CD4-positive, alpha-beta memory T cell (primary cell): ENCODE data around the gene PARP12. TPM values are rescaled to one million over a fixed set of nuclear protein-coding genes. Genes with fewer than 3 reads are reported as not detected.
A peak's percentile ranks its signal among the peaks of the same experiment; 100 is the strongest.

Experiments
- CTCF ChIA-PET: fragments of 350-600 bp; sonication (Branson Sonifier 250); formaldehyde crosslinking; loops from one replicate; lab custom pipeline; 2021; ENCODE audit warnings: inconsistent platforms; ENCODE audit not compliant: partially characterized antibody; lab: Charles Lee
- POLR2A ChIA-PET: fragments of 350-600 bp; sonication (Branson Sonifier 250); formaldehyde crosslinking; loops from one replicate; lab custom pipeline; 2021; ENCODE audit not compliant: partially characterized antibody; lab: Charles Lee
- DNase-seq, 5 donors: peaks; one replicate each; pipeline versions ENCODE4 v3.0.0 to v3.0.0-alpha.2; 2020 to 2022; ENCODE audit warnings: mixed read lengths in 1 of 5
- H3K27ac ChIP-seq: one replicate; pipeline ENCODE4 v1.7.0; 2013; ENCODE audit warnings: low read depth, low read length
- H3K27me3 ChIP-seq: 2 replicates; pipeline ENCODE4 v1.7.0; 2013; ENCODE audit warnings: mild to moderate bottlenecking, low read length, moderate library complexity; ENCODE audit not compliant: insufficient read depth
- H3K36me3 ChIP-seq: 2 replicates; pipeline ENCODE4 v1.7.0; 2013; ENCODE audit warnings: mild to moderate bottlenecking, low read length, moderate library complexity; ENCODE audit not compliant: insufficient read depth
- H3K4me1 ChIP-seq: 2 replicates; pipeline ENCODE4 v1.7.0; 2013; ENCODE audit warnings: mild to moderate bottlenecking, low read length, moderate library complexity; ENCODE audit not compliant: insufficient read depth
- H3K4me3 ChIP-seq, 2 donors: one replicate each; pipeline ENCODE4 v1.7.0; 2013; ENCODE audit warnings: low read length in 2 of 2, mild to moderate bottlenecking in 1 of 2
- H3K9me3 ChIP-seq, 2 donors: one replicate each; pipeline ENCODE4 v1.7.0; 2013; ENCODE audit warnings: low read length in 2 of 2, control low read depth in 1 of 2; ENCODE audit not compliant: control insufficient read depth in 1 of 2
- H3K27ac Mint-ChIP-seq, 7 donors: one replicate each; pipeline ENCODE4 v1.8.0; 2020 to 2021; ENCODE audit warnings: mixed read lengths in 7 of 7, mild to moderate bottlenecking in 6 of 7, inconsistent platforms in 3 of 7, moderate library complexity in 3 of 7
- H3K27me3 Mint-ChIP-seq, 2 donors: one replicate each; pipeline ENCODE4 v1.8.0; 2020 to 2021; ENCODE audit warnings: mixed read lengths in 2 of 2
- H3K36me3 Mint-ChIP-seq, 2 donors: one replicate each; pipeline ENCODE4 v1.8.0; 2020 to 2021; ENCODE audit warnings: mixed read lengths in 2 of 2, inconsistent platforms in 1 of 2, mild to moderate bottlenecking in 1 of 2
- H3K4me1 Mint-ChIP-seq, 4 donors: one replicate each; pipeline ENCODE4 v1.8.0; 2020 to 2021; ENCODE audit warnings: mixed read lengths in 4 of 4, mild to moderate bottlenecking in 1 of 4
- H3K4me3 Mint-ChIP-seq, 8 donors: one replicate each; pipeline ENCODE4 v1.8.0; 2020 to 2021; ENCODE audit warnings: mixed read lengths in 8 of 8, mild to moderate bottlenecking in 7 of 8, moderate library complexity in 6 of 8, inconsistent platforms in 3 of 8
- H3K9me3 Mint-ChIP-seq, 8 donors: one replicate each; pipeline ENCODE4 v1.8.0; 2020 to 2021; ENCODE audit warnings: mixed read lengths in 8 of 8, mild to moderate bottlenecking in 5 of 8, inconsistent platforms in 3 of 8, moderate library complexity in 1 of 8
- intact Hi-C: fragments of 100-400 bp; cut with micrococcal nuclease; formaldehyde crosslinking; loops from one replicate; pipeline ENCODE4 v1.15.1; 2023
- polyA plus RNA-seq, 2 donors: library from polyadenylated mRNA; unstranded; fragments of 300-500 nt; fragmentation: Illumina TruSeq; gene quantifications; one replicate each; pipeline ENCODE4 v1.2.3, GENCODE V29; 2021
- total RNA-seq, 2 experiments: library from RNA; stranded (reverse); gene quantifications; one replicate each; pipeline ENCODE4 v1.2.3, GENCODE V29; 2021

PARP12 gene
- total and polyA plus RNA-seq, 4 experiments from 2014 or later = 27.0 to 96.6 (median 66.5) TPM

GRCh38 chr7:140055833-140056232, 6.9 kb downstream of the PARP12 start:
- Histone ChIP-seq H3K4me1 (peaks cover 50% of the 10 kb centered on the region), H3K27ac (no peak overlapping the region), H3K36me3 (peaks cover 22% of the 10 kb centered on the region), H3K4me3 (no peak overlapping the region), H3K27me3 (no peaks in the 10 kb centered on the region), H3K9me3 (no peaks in the 10 kb centered on the region)
- intact Hi-C loops = no loop called here
- ChIA-PET CTCF (no interaction called here), POLR2A (no interaction called here)
- peak overlapping the region in 4 of 7 donors; percentile 11 to 48 (median 41) for H3K27ac Mint-ChIP-seq
- H3K9me3 Mint-ChIP-seq = no peaks in the 10 kb centered on the region
- peaks cover 46 to 84% (median 65%) of the 10 kb centered on the region in 4 donors for H3K4me1 Mint-ChIP-seq
- no peak overlapping the region for H3K4me3 Mint-ChIP-seq
- DNase-seq = no peak
- peaks cover 32 to 55% of the 10 kb centered on the region in 2 donors for H3K36me3 Mint-ChIP-seq
- H3K27me3 Mint-ChIP-seq = no peaks in the 10 kb centered on the region

GRCh38 chr7:140054751-140055150, 8.0 kb downstream of the PARP12 start:
- ChIA-PET CTCF (no interaction called here), POLR2A (interaction anchor here (1.0 kb wide), 1 partner anchor 9 kb away, joined by 3 read pairs; no protein-coding TSS in a partner anchor)
- intact Hi-C loops = no loop called here
- H3K27me3 Mint-ChIP-seq = no peaks in the 10 kb centered on the region
- no peaks in the 10 kb centered on the region for H3K27me3 ChIP-seq
- H3K4me1 ChIP-seq = peaks cover 39% of the 10 kb centered on the region
- H3K36me3 Mint-ChIP-seq = peaks cover 43 to 63% of the 10 kb centered on the region in 2 donors
- no peak for DNase-seq
- H3K27ac ChIP-seq = peak overlapping the region; percentile 19
- H3K4me3 Mint-ChIP-seq = peak overlapping the region in 1 of 8 donors; percentile 35
- no peaks in the 10 kb centered on the region for H3K9me3 ChIP-seq
- no peak overlapping the region for H3K4me3 ChIP-seq
- H3K4me1 Mint-ChIP-seq = peaks cover 44 to 84% (median 60%) of the 10 kb centered on the region in 4 donors
- peaks cover 22% of the 10 kb centered on the region for H3K36me3 ChIP-seq
- H3K9me3 Mint-ChIP-seq = no peaks in the 10 kb centered on the region
- H3K27ac Mint-ChIP-seq = peak overlapping the region in 6 of 7 donors; percentile 30 to 86 (median 46)

- intact Hi-C loops = no loop called here
- peak overlapping the region in 4 of 8 donors; percentile 5 to 51 (median 40) for H3K4me3 Mint-ChIP-seq
- Histone ChIP-seq H3K27ac (peak overlapping the region; percentile 19), H3K4me1 (peaks cover 31% of the 10 kb centered on the region), H3K9me3 (no peaks in the 10 kb centered on the region), H3K36me3 (peaks cover 22% of the 10 kb centered on the region), H3K27me3 (no peaks in the 10 kb centered on the region), H3K4me3 (no peak overlapping the region)
- H3K36me3 Mint-ChIP-seq = peaks cover 45 to 62% of the 10 kb centered on the region in 2 donors
- H3K9me3 Mint-ChIP-seq = no peaks in the 10 kb centered on the region
- ChIA-PET POLR2A (no interaction called here), CTCF (interaction anchor here (1.2 kb wide), 1 partner anchor 17 kb away, joined by 3 read pairs; no protein-coding TSS in a partner anchor)
- no peak for DNase-seq
- peak overlapping the region; percentile 2 to 86 (median 56) for H3K27ac Mint-ChIP-seq
- H3K27me3 Mint-ChIP-seq = no peaks in the 10 kb centered on the region
- peaks cover 39 to 79% (median 54%) of the 10 kb centered on the region in 4 donors for H3K4me1 Mint-ChIP-seq
Measured at GRCh38 chr7:140053812-140054539, 8.8 kb downstream of the PARP12 start.

- H3K9me3 Mint-ChIP-seq = no peaks in the 10 kb centered on the region
- peaks cover 48 to 69% of the 10 kb centered on the region in 2 donors for H3K36me3 Mint-ChIP-seq
- intact Hi-C loops = no loop called here
- Histone ChIP-seq H3K27me3 (no peaks in the 10 kb centered on the region), H3K27ac (no peak overlapping the region), H3K9me3 (no peaks in the 10 kb centered on the region), H3K36me3 (peaks cover 24% of the 10 kb centered on the region), H3K4me3 (no peak overlapping the region), H3K4me1 (peaks cover 22% of the 10 kb centered on the region)
- peak overlapping the region in 1 of 7 donors; percentile 3 for H3K27ac Mint-ChIP-seq
- H3K4me3 Mint-ChIP-seq = no peak overlapping the region
- DNase-seq = no peak
- ChIA-PET CTCF (no interaction called here), POLR2A (interaction anchor here (1.8 kb wide), 1 partner anchor 11 kb away, joined by 7 read pairs; the partner anchor contains the start of gene PARP12)
- H3K4me1 Mint-ChIP-seq = peaks cover 38 to 59% (median 42%) of the 10 kb centered on the region in 4 donors
- H3K27me3 Mint-ChIP-seq = no peaks in the 10 kb centered on the region
Measured at GRCh38 chr7:140051820-140052219, 10.9 kb downstream of the PARP12 start.

GRCh38 chr7:140050100-140050499, 12.7 kb downstream of the PARP12 start:
- H3K27ac Mint-ChIP-seq = peak overlapping the region in 6 of 7 donors; percentile 8 to 68 (median 46)
- Histone ChIP-seq H3K4me3 (no peak overlapping the region), H3K27ac (no peak overlapping the region), H3K4me1 (peaks cover 13% of the 10 kb centered on the region), H3K9me3 (no peaks in the 10 kb centered on the region), H3K36me3 (peaks cover 22% of the 10 kb centered on the region), H3K27me3 (no peaks in the 10 kb centered on the region)
- POLR2A ChIA-PET = no interaction called here
- H3K36me3 Mint-ChIP-seq = peaks cover 44 to 78% of the 10 kb centered on the region in 2 donors
- H3K4me3 Mint-ChIP-seq = no peak overlapping the region
- intact Hi-C loops = no loop called here
- CTCF ChIA-PET = no interaction called here
- no peak for DNase-seq
- H3K4me1 Mint-ChIP-seq = peaks cover 28 to 42% (median 34%) of the 10 kb centered on the region in 4 donors
- H3K27me3 Mint-ChIP-seq = no peaks in the 10 kb centered on the region
- H3K9me3 Mint-ChIP-seq = no peaks in the 10 kb centered on the region

- Mint-ChIP-seq H3K36me3 (peaks cover 44 to 75% of the 10 kb centered on the region in 2 donors), H3K27ac (peak overlapping the region in 6 of 7 donors; percentile 19 to 83 (median 46)), H3K9me3 (no peaks in the 10 kb centered on the region), H3K4me3 (no peak overlapping the region), H3K4me1 (peaks cover 22 to 36% (median 30%) of the 10 kb centered on the region in 4 donors), H3K27me3 (no peaks in the 10 kb centered on the region)
- no peaks in the 10 kb centered on the region for H3K27me3 ChIP-seq
- DNase-seq = no peak
- H3K27ac ChIP-seq = no peak overlapping the region
- H3K4me3 ChIP-seq = no peak overlapping the region
- H3K9me3 ChIP-seq = no peaks in the 10 kb centered on the region
- ChIA-PET CTCF (no interaction called here), POLR2A (interaction anchor here (0.6 kb wide), 1 partner anchor 13 kb away, joined by 3 read pairs; the partner anchor contains the start of gene PARP12)
- H3K36me3 ChIP-seq = peaks cover 18% of the 10 kb centered on the region
- H3K4me1 ChIP-seq = peaks cover 7% of the 10 kb centered on the region
- intact Hi-C loops = no loop called here
Measured at GRCh38 chr7:140049339-140050024, 13.3 kb downstream of the PARP12 start.

GRCh38 chr7:140048989-140049338, 13.8 kb downstream of the PARP12 start:
- ChIA-PET POLR2A (interaction anchor here (0.6 kb wide), 1 partner anchor 14 kb away, joined by 3 read pairs; the partner anchor contains the start of gene PARP12), CTCF (interaction anchor here (1.1 kb wide), 1 partner anchor 11 kb away, joined by 3 read pairs; no protein-coding TSS in a partner anchor)
- peaks cover 23% of the 10 kb centered on the region for H3K36me3 ChIP-seq
- no peaks in the 10 kb centered on the region for H3K27me3 ChIP-seq
- H3K4me1 Mint-ChIP-seq = peaks cover 16 to 31% (median 26%) of the 10 kb centered on the region in 4 donors
- H3K36me3 Mint-ChIP-seq = peaks cover 47 to 76% of the 10 kb centered on the region in 2 donors
- H3K27me3 Mint-ChIP-seq = no peaks in the 10 kb centered on the region
- H3K4me3 ChIP-seq = no peak overlapping the region
- no peaks in the 10 kb centered on the region for H3K9me3 Mint-ChIP-seq
- no peaks in the 10 kb centered on the region for H3K9me3 ChIP-seq
- peak overlapping the region in 3 of 7 donors; percentile 48 to 83 (median 75) for H3K27ac Mint-ChIP-seq
- H3K4me1 ChIP-seq = peaks cover 1% of the 10 kb centered on the region
- intact Hi-C loops = no loop called here
- no peak for DNase-seq
- no peak overlapping the region for H3K4me3 Mint-ChIP-seq
- no peak overlapping the region for H3K27ac ChIP-seq
